ENCODE measurements around the gene TIGIT. TPM values are rescaled to one million over a fixed set of nuclear protein-coding genes. Genes with fewer than 3 reads are reported as not detected.
"Not testable (repeated sequence)": the region's sequence is repeated elsewhere in the genome, so short reads cannot be mapped to it uniquely, and the experiment has no call there.

The TIGIT gene
- total RNA-seq = not detected in 2 replicates

DNA sequence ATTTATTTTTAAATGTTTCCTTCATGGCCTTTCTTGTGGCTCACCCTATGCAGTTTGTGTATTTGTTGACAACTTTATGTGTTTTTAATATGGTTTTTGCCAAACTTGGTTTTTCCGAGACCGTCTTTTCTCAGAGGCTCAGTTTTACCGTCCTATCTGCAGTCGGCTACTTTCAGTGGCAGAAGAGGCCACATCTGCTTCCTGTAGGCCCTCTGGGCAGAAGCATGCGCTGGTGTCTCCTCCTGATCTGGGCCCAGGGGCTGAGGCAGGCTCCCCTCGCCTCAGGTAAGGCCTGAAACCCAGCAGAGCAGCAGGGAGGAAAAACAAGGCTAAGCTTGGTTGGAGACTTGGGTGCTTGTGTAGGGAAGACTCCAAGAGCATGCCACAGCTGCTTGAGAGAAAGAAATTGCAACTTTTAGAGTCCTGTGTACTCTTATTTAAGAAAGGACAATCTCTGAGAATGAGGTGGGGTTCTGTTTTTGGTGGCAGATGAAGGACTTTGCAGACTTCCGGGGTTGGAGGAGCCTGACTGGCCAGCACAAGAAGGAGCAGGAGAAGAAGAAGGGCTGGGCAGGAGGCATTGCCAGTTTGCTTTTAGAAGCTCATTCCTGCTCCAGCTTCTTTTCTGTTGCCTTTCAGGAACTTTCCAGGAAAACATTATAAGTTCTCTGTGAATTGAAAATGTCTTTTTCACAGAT, at the start of gene TIGIT:
TIGIT (plus strand) TSS at position 191 of the 698 bp plus-strand sequence; CDS start at position 225, 34 bp downstream.
- DNase-seq (ENCODE audit: low read depth in 2 of 2) = no peak

GRCh38 chr3:114252954-114253353, 40.9 kb upstream of the TIGIT start:
- no peak for DNase-seq (ENCODE audit: low read depth in 2 of 2)

DNA sequence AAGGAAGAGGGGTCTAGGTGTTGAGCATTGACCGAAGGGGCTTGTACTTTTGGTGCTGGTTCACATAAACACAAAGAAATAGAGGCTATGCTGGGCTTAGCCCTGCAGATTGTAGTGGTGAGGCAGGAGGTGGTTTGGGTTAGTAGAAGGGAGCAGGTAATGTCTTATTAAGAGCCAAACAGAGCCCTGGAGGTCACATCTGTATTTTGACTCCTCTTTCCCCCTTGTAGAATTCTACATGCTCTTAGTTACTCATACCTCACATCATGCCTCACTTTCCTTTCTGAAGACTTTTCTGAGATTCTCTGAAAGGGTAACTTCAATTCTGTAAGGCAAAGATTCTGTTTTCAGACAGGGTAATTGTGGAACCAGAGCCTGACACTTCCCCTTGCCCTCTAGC, 40.3 kb upstream of the TIGIT start:
- DNase-seq (ENCODE audit: low read depth in 2 of 2) = no peak

DNA sequence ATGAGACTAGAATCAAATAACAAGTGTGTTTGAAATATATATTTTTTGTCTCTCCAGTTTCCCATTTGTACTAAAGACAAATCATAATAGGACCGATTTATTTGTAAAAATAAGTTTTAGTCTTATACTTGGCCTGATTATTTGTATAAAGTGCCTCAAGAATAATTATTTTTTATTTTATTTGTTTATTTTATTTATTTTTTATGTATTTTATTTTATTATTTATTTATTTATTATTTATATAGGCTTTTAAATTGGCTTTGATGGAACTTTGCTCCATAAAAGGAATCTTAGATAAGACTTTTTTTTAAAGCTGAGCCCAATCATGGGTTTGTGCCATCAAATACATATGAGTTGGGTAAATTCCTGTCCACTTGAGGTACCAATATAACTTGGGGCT, 34.3 kb upstream of the TIGIT start:
- no peak for DNase-seq (ENCODE audit: low read depth in 2 of 2)

GRCh38 chr3:114260152-114260551, 33.7 kb upstream of the TIGIT start:
- no peak for DNase-seq (ENCODE audit: low read depth in 2 of 2)

DNA sequence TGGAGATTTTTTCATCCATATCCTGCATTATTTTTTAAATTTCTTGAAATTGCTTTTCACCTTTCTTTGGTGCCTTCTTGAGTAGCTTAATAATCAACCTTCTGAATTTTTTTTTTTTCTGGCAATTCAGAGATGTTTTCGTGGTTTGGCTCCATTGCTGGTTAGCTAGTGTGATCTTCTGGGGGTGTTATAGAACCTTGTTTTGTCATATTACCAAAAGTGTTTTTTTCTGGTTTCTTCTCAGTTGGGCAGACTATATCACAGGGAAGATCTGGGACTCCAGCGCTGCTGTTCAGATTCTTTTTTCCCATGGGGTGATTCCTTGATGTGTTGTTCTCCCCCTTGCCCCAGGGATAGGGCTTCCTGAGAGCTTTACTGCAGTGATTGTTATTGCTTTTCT, 23.8 kb upstream of the TIGIT start:
- DNase-seq (ENCODE audit: low read depth in 2 of 2) = no peak

DNA sequence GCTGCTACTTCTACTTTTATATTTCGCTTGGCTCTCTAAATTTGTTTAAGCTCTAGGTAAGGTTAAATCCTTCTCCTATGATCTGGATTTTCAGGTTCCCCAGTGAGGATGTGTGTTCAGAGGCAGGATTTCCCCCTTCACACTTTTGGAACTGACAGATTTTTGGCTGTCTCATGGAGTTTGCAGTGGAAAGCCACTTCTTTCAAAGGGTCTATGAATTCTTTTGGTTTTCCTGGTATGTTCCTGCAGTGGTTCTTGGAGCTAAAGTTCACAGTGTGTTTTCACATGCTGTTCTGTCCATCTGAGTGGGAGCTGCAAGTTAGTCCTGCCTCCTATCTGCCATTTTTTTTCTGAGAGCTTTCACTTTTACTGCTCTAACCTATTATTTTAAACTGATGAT, 21.6 kb upstream of the TIGIT start:
- DNase-seq (ENCODE audit: low read depth in 2 of 2) = no peak

- DNase-seq (ENCODE audit: low read depth in 2 of 2) = no peak
Observed at GRCh38 chr3:114274929-114275328, 18.9 kb upstream of the TIGIT start.

- DNase-seq (ENCODE audit: low read depth in 2 of 2) = not testable (repeated sequence)
Observed at GRCh38 chr3:114276856-114277255, 17.0 kb upstream of the TIGIT start.

- no peak for DNase-seq (ENCODE audit: low read depth in 2 of 2)
Observed at GRCh38 chr3:114284644-114285043, 9.2 kb upstream of the TIGIT start.

- DNase-seq (ENCODE audit: low read depth in 2 of 2) = no peak
Observed at GRCh38 chr3:114285648-114286230, 8.1 kb upstream of the TIGIT start.

GRCh38 chr3:114286266-114286665, 7.6 kb upstream of the TIGIT start:
- DNase-seq (ENCODE audit: low read depth in 2 of 2) = no peak

GRCh38 chr3:114290911-114291901, 2.6 kb upstream of the TIGIT start:
- peak; percentile 25 to 57 for DNase-seq (ENCODE audit: low read depth in 2 of 2)

GRCh38 chr3:114294940-114295480, 1.2 kb downstream of the TIGIT start:
- no peak for DNase-seq (ENCODE audit: low read depth in 2 of 2)

DNA sequence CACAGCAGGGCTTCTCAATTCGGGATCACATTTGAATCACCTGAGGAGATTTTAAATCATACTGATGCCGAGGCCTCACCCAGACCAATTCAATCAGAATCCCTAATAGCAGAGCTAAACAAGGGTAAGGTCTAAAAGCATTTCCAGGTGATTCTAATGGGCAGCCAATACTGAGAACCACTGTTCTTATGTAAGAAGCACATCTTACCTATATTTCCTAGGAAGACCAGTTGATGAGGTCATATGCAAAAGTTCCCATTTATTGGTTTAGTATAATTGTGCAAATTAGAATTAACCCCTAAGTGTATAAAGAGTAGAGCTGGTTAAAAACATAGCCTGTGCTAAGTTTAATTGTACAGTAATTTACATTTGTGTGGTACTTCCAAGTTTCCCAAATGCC, 2.1 kb downstream of the TIGIT start:
- DNase-seq (ENCODE audit: low read depth in 2 of 2) = no peak

DNA sequence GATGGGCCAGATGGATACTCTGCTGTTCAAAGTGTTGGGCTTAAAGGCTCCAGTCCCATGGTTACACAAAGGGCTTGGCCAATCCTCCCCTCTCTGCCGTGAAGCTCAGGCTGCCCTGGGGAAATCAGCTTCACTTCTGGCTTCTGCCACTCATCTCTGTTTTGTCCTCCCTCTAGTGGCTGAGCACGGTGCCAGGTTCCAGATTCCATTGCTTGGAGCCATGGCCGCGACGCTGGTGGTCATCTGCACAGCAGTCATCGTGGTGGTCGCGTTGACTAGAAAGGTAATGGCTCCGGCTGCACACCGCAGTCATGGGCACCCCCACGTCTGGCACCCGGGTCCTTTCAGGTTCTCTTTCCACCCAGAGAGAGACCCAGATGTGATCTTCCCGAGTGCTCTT, 5.6 kb downstream of the TIGIT start:
- peak; percentile 29 to 35 for DNase-seq (ENCODE audit: low read depth in 2 of 2)

GRCh38 chr3:114299941-114300624, 6.3 kb downstream of the TIGIT start:
- DNase-seq (ENCODE audit: low read depth in 2 of 2) = no peak

DNA sequence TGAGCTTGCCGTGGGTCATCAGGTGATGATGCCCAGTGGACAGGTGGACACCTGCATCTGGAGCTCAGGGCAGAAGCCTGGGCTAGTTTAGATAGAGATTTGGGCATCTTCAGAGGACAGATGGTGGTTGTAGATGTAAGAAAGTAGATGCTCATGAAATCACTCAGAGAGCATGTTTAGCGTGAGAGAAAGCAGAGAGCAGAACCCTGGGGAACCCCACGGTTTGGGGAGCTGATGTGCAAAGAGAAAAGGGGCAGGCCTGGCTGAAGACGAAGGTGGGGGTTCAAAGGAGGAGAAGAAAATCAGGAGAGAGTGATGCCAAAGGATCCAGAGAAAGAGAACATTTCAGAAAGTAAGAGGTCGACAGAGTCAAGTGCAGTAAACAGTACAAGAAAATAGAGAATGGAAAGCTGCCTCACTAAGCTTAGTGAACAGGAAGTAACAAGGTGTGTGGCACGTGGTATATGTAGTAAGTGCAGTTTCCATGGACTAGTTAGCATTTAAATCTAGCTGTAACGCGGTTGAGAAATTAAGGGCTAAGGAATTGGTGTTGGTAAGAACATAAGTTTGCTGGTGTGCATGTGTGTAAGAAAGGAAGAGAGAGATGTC, 13.5 kb downstream of the TIGIT start:
- no peak for DNase-seq (ENCODE audit: low read depth in 2 of 2)

- no peak for DNase-seq (ENCODE audit: low read depth in 2 of 2)
Observed at GRCh38 chr3:114307832-114308231, 14.0 kb downstream of the TIGIT start.

DNA sequence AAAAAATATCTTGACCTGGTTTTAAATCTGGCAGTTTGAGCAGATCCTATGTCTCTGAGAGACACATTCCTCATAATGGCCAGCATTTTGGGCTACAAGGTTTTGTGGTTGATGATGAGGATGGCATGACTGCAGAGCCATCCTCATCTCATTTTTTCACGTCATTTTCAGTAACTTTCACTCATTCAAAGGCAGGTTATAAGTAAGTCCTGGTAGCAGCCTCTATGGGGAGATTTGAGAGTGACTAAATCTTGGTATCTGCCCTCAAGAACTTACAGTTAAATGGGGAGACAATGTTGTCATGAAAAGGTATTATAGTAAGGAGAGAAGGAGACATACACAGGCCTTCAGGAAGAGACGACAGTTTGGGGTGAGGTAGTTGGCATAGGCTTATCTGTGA, 14.5 kb downstream of the TIGIT start:
- DNase-seq (ENCODE audit: low read depth in 2 of 2) = no peak

DNA sequence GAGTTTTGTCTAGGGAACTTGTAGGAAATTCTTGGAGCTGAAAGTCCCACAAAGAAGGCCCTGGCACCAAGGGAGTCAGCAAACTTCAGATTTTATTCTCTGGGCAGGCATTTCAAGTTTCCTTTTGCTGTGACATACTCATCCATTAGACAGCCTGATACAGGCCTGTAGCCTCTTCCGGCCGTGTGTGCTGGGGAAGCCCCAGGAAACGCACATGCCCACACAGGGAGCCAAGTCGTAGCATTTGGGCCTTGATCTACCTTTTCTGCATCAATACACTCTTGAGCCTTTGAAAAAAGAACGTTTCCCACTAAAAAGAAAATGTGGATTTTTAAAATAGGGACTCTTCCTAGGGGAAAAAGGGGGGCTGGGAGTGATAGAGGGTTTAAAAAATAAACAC, 15.0 kb downstream of the TIGIT start:
- DNase-seq (ENCODE audit: low read depth in 2 of 2) = no peak
